Sigmoid colon (tissue), 4 donors: ENCODE results near the gene SPEM3.

ENCODE experiments used
- EP300 ChIP-seq, 4 donors: sonication (generic); formaldehyde crosslinking; IDR thresholded peaks; one replicate each; pipeline ENCODE4 v1.6.1; 2017; ENCODE audit warnings: antibody characterized with exemption in 4 of 4
- POLR2A ChIP-seq, 2 donors: fragments of 450-650 bp; IDR thresholded peaks; one replicate each; pipeline ENCODE4 v1.6.1; 2016; ENCODE audit warnings: antibody characterized with exemption in 2 of 2, mild to moderate bottlenecking in 2 of 2, moderate library complexity in 2 of 2
- TF ChIP-seq, protein P1 (sequence below), 4 experiments: fragments of 450-650 bp in 3 of 4; fragments of 200-600 bp in 1 of 4; IDR thresholded peaks; one replicate each; pipeline ENCODE4 v1.5.1; 2016 to 2019; ENCODE audit warnings: antibody characterized with exemption in 4 of 4, mild to moderate bottlenecking in 3 of 4, moderate library complexity in 2 of 4

DNA sequence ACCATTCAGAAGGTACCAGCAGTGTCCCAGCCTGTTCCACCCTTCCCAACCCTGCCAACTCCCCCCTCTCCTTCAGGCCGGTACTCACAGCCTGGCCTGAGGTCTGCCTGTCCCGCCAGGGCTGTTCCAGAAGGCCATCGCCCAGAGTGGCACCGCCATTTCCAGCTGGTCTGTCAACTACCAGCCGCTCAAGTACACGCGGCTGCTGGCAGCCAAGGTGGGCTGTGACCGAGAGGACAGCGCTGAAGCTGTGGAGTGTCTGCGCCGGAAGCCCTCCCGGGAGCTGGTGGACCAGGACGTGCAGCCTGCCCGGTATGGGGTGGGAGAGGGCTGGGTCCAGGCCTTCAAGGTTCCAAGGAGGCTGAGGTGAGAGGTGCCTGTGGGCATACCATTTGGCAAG, 13.8 kb upstream of the SPEM3 start:
- TF ChIP-seq, protein P1, sequence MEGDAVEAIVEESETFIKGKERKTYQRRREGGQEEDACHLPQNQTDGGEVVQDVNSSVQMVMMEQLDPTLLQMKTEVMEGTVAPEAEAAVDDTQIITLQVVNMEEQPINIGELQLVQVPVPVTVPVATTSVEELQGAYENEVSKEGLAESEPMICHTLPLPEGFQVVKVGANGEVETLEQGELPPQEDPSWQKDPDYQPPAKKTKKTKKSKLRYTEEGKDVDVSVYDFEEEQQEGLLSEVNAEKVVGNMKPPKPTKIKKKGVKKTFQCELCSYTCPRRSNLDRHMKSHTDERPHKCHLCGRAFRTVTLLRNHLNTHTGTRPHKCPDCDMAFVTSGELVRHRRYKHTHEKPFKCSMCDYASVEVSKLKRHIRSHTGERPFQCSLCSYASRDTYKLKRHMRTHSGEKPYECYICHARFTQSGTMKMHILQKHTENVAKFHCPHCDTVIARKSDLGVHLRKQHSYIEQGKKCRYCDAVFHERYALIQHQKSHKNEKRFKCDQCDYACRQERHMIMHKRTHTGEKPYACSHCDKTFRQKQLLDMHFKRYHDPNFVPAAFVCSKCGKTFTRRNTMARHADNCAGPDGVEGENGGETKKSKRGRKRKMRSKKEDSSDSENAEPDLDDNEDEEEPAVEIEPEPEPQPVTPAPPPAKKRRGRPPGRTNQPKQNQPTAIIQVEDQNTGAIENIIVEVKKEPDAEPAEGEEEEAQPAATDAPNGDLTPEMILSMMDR (IDR thresholded peaks at IDR 0.05): no peak
- TF ChIP-seq EP300 (IDR thresholded peaks at IDR 0.05) (no peak), POLR2A (IDR thresholded peaks at IDR 0.05) (no peak)
